HG02759 (cell line): ENCODE results near the gene ATL3.
"Not testable (repeated sequence)": the region's sequence is repeated elsewhere in the genome, so short reads cannot be mapped to it uniquely, and the experiment has no call there.

Experiments
- ATAC-seq: cut with Tn5 transposase; IDR thresholded peaks from one replicate; pipeline ENCODE4 v1.9.1; 2021; ENCODE audit warnings: mild to moderate bottlenecking, moderate library complexity; ENCODE audit not compliant: unreplicated experiment

The ATL3 gene

GRCh38 chr11:63682066-63683021 is 11.2 kb upstream of the ATL3 start:
- no peak for ATAC-seq

GRCh38 chr11:63681321-63682065 is 10.3 kb upstream of the ATL3 start, which contains the start of gene RTN3:
RTN3 (plus strand) TSS chr11:63681500; CDS start chr11:63681637, 137 bp downstream.
- ATAC-seq, result peak; percentile 90

- no peak for ATAC-seq
These were observed 9.7 kb upstream of the ATL3 start for GRCh38 chr11:63680834-63681320.

- ATAC-seq, result no peak
These were observed 2.4 kb upstream of the ATL3 start for GRCh38 chr11:63673579-63673978.

DNA sequence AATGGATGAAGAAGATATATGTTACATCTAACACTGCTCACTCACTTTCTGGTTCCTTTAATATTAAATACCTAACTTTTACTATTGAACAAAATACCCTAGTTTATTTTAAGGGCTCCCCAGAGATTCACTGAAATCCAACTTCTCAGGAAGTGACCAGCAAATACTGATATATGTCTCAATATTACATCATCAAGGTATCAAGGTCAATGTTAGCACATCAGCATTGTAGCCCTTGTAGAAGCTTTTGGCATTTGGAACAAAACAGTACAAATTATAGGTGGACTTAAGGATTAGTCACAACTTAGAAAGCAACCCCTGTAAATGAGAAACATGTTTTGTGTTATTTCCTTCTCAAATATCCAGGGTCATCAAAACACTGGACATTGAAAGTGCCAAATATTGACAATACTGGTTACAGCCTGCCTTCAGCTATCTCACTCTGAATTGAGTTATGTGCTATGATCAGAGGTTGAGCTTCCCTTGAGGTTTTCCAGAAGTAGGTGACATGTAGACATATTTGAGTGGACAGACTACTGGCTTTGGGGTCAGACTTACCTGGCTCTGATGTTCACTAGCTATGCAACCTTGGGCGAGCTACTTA is 1.9 kb upstream of the ATL3 start:
- ATAC-seq, result no peak

DNA sequence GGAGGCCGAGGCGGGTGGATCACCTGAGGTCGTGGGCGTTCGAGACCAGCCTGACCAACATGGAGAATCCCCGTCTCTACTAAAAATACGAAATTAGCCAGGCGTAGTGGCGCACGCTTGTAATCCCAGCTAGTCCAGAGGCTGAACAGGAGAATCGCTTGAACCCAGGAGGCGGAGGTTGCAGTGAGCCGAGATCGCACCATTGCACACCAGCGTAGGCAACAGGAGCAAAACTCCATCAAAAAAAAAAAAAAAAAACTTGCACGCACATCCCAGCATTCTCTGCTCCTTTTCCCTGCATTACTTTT is 934 bp upstream of the ATL3 start:
- ATAC-seq, result no peak

- ATAC-seq, result peak; percentile 43
These were observed 499 bp downstream of the ATL3 start for GRCh38 chr11:63670433-63671321.

DNA sequence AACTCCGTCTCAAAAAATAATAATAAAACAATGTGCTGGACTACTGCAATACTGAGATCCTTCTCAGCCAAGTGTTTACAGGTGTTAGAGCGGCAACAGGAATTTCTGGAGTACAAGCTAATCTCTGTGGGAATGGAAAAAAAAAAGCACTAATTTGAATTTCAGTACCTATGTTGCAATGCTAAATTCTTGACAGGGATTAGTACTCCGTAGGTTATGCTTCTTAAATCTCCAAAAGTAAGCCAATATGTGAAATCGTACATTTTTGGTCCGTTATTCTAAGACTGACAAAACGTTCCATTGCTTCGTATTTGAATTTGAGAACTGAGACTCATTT is 1.1 kb downstream of the ATL3 start:
- ATAC-seq, result no peak

GRCh38 chr11:63667995-63668795 is 3.0 kb downstream of the ATL3 start:
- ATAC-seq, result no peak

- ATAC-seq, result no peak
These were observed 4.3 kb downstream of the ATL3 start for GRCh38 chr11:63666874-63667273.

DNA sequence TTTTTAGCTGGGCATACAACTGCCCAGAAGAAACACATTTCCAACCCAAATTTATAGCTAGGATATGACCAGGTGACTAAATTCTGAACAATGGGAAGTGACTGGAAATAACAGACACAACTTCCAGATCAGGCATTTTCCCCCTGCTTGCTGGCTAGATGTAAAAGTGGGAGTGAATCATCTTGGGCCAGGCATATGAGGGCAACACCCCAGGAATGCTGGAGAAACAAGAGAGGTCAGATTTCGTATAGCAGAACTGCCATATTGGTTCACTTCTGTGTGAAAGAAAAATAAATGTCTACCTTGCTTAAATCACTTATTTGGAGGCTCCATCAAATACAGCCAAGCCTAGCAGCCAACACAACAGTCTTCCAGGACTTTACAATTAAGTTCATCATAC is 7.4 kb downstream of the ATL3 start:
- ATAC-seq, result no peak

GRCh38 chr11:63660972-63661371 is 10.2 kb downstream of the ATL3 start:
- ATAC-seq, result no peak

DNA sequence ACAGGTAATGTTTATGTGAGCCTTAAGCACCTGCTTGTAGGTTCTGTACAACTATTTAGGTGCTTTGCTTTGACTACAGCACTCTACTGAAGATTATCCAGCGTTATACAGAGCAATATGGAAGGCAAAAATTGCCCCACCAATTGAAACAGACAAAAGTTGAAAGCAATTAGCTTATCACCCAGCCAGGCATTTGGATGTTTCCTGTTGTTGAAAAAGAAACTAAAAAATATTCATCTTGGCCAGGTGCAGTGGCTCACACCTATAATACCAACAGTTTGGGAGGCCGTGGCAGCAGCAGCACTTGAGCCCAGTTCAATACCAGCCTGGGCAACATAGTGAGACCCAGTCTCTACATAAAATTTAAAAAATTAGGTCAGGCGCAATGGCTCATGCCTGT is 18.5 kb downstream of the ATL3 start:
- no peak for ATAC-seq

DNA sequence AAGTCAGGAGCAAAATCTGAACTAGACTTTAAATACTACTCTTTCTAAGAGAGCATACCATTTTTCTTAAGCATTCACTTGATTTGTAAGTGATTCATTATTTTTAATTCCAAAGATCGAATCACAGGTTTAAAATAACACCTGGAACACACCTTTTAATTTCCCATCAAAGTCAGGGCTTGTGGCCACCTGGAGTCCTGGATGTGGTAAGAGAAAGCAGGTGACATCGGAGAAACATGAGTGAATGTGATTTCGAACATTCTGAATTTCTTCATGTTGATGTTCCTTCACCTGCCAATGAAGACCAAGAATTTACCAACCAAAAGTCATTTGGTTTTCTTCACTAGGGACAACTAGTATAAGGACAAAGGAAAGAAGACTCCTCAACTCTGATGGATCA is 28.0 kb downstream of the ATL3 start:
- no peak for ATAC-seq

DNA sequence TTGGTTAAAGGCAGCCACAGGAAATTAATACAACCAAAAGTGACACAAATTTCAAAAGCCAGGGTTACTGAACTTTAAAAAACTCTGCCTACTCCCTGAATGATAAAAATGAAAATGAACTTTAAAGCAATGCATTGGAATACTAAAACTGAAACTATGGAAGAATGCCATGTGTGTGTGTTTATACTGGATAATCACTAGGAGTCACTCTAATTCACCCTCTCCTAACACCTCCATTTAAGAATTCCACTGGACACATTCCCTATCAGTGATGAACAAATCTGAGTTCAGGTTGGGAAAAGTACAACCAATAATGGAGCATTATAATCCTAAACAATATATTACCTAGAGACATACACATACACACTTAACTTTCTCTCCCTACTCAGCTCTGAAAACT is 29.4 kb downstream of the ATL3 start:
- ATAC-seq, result no peak

DNA sequence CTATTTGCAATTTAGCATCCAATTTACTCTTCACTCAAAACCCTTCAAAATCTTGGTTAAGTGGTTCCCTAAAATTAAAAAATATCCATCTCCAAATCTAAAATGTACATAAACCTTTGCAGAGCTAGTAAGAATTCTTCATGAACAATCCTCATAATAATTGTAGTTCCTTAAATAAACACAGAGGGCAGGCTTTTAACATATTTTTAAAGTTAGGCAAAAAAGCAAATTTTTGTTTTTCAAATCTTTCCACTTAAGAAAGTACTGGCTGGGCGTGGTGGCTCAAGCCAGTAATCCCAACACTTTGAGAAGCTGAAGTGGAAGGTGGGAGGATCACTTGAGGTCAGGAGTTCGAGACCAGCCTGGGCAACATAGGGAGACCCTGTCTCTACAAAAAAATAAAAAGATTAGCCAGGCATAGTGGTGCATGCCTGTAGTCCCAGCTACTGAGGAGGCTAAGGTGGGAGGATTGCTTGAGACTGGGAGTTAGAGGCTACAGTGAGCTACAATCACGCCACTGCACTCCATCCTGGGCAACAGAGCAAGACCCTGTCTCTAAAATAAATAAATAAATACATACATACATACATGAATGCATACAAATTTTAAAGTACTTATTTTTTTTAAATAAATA is 31.9 kb downstream of the ATL3 start:
- no peak for ATAC-seq

GRCh38 chr11:63638436-63638835 is 32.7 kb downstream of the ATL3 start:
- ATAC-seq, result not testable (repeated sequence)

DNA sequence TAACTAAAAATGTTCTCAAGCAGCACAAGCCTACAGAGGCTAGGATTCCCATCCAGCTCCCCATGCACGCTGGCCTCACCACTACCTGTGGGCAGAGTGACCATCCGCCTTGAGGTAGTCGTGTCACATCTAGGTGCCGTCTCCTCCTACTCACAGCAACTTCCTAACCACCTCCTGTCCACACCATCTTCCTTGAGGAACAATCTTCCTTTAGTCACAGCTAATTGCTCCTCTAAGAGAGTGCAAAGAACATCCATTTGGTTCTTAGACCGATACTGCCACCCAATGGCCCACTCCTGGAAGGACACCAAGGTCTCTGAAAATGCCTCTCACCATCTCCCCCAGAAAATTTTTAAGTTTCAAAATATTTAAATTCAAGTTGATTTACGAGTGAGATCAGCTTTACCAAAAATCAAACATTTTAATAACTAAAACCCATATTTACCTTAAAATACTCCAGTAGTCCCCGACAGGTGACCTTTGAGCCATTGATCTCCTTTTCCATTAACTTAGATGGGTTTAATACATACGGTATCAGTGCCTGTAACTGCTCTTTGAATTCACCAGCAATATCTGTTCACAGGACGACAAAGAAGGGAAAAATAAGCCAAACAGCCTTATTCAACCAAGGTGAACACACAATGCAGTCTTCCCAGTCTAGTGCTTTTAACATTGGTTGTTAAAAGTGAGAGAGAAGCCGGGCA is 35.3 kb downstream of the ATL3 start:
- no peak for ATAC-seq

GRCh38 chr11:63629426-63629825 is 41.8 kb downstream of the ATL3 start:
- no peak for ATAC-seq
